Left ventricle myocardium inferior (tissue), 1 donor: ENCODE results near the gene TSPAN7. TPM values are rescaled to one million over a fixed set of nuclear protein-coding genes. Genes with fewer than 3 reads are reported as not detected.

Source experiments
- DNase-seq: peaks from one replicate; pipeline ENCODE4 v3.0.0-alpha.2; 2020
- H3K27ac ChIP-seq: fragments of 200-600 bp; replicated peaks from 2 replicates; pipeline ENCODE4 v1.8.0; 2021
- H3K27me3 ChIP-seq: fragments of 200-600 bp; 2 replicates; pipeline ENCODE4 v1.8.0; 2021; ENCODE audit warnings: low read depth
- H3K36me3 ChIP-seq: fragments of 200-600 bp; 2 replicates; pipeline ENCODE4 v1.8.0; 2021
- H3K4me1 ChIP-seq: fragments of 200-600 bp; 2 replicates; pipeline ENCODE4 v1.8.0; 2021
- H3K4me3 ChIP-seq: fragments of 200-600 bp; 2 replicates; pipeline ENCODE4 v1.8.0; 2021; ENCODE audit warnings: mild to moderate bottlenecking, moderate library complexity
- H3K9me3 ChIP-seq: fragments of 200-600 bp; replicated peaks from 2 replicates; pipeline ENCODE4 v1.8.0; 2021
- intact Hi-C: fragments of 100-400 bp; cut with micrococcal nuclease; formaldehyde crosslinking; loops from one replicate; pipeline ENCODE4 v1.11.0; 2022
- total RNA-seq: library from RNA; stranded (reverse); fragmentation: NEBNext Ultra II Directional; extraction: Animal tissue kit (Norgen Biotek cat#: 25700); gene quantifications from one replicate; pipeline ENCODE4 v1.2.1, GENCODE V29; 2021
- TF ChIP-seq, protein P1 (sequence below): fragments of 200-600 bp; IDR thresholded peaks from 2 replicates; pipeline ENCODE4 v1.8.0; 2021; ENCODE audit warnings: antibody characterized with exemption, mild to moderate bottlenecking, borderline replicate concordance
- donor health status: DM: no; HTN: yes; CAD: no; lungs with severe emphysema.

Gene TSPAN7
- total RNA-seq, 1 donor from 2014 or later: 14.8 TPM

DNA sequence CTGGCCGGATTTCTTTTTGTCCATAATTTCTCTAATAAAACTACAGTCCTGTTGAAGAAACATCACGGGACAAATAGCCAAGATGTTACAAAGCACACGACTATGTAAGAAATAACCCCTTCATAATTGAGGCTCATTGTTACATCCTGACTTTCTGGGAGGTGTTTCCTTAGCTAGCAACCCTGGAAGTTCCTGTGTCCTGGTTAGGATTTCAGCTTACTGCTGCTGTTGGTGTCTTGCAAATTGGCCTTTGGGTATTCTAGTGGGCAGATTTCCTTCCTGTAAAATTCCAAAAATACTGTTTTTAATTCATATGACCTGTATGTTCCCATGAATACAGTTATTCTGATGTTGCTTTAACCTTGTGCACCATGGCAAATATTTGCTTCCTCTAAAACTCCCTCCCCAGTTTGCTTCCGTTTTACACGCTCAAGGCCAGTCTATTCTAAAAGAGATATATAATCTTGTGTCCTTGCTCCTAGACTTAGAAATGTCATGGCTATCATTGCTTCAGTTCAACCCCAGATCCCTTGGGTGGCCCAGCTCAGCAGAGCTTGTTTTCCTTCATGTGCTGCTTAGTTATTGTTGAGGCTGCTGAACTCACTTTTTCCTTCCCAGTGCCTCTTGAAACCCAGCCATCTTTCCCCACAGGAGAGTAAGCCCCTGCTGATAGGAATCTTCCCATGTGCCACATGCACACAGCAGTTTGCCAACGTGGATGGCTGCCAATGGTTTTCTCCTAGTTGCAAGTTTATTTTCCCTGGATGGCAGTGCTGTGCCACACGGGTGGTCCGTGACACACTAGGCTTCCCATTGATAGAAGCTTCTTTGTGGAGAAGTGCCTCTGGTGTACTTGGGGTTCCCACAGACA, 75.8 kb downstream of the TSPAN7 start:
- intact Hi-C loops: no loop called here
- no peaks in the 10 kb centered on the region for H3K36me3 ChIP-seq
- H3K27ac ChIP-seq: peak overlapping the region; percentile 66
- TF ChIP-seq, protein P1, sequence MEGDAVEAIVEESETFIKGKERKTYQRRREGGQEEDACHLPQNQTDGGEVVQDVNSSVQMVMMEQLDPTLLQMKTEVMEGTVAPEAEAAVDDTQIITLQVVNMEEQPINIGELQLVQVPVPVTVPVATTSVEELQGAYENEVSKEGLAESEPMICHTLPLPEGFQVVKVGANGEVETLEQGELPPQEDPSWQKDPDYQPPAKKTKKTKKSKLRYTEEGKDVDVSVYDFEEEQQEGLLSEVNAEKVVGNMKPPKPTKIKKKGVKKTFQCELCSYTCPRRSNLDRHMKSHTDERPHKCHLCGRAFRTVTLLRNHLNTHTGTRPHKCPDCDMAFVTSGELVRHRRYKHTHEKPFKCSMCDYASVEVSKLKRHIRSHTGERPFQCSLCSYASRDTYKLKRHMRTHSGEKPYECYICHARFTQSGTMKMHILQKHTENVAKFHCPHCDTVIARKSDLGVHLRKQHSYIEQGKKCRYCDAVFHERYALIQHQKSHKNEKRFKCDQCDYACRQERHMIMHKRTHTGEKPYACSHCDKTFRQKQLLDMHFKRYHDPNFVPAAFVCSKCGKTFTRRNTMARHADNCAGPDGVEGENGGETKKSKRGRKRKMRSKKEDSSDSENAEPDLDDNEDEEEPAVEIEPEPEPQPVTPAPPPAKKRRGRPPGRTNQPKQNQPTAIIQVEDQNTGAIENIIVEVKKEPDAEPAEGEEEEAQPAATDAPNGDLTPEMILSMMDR: no peak
- H3K9me3 ChIP-seq: no peaks in the 10 kb centered on the region
- no peaks in the 10 kb centered on the region for H3K27me3 ChIP-seq
- no peak overlapping the region for H3K4me3 ChIP-seq
- H3K4me1 ChIP-seq: peaks cover 7% of the 10 kb centered on the region
- DNase-seq: no peak

DNA sequence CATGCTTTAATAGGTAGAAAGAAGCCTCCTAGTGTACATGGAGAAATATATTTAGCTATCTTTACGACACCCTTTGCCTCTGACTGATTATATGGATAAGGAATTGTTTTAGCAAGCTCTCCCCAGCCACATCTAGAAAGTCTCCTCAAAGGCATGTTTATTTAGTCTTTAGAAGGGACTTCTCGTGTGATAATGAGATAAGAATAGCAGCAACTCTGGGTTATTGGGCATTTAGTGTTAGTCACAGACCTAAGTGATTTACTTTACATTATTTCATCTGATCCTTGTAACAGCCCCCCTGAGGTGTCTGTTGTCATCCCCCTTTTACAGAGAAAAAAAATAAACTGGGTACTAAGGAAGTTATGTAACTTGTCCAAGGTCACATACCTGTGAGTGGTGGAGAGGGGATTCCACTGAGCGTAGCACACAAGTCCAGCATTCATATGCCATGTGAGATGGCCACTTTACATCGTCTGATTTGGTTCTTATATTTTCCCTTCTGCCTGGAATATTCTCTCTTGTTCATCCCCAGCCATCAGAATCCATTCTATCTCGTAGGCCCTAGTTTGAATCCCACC, 77.7 kb downstream of the TSPAN7 start:
- H3K27ac ChIP-seq: no peak overlapping the region
- no peaks in the 10 kb centered on the region for H3K36me3 ChIP-seq
- no peak overlapping the region for H3K4me3 ChIP-seq
- no peaks in the 10 kb centered on the region for H3K9me3 ChIP-seq
- peaks cover 7% of the 10 kb centered on the region for H3K4me1 ChIP-seq
- TF ChIP-seq, protein P1: no peak
- DNase-seq: no peak
- no peaks in the 10 kb centered on the region for H3K27me3 ChIP-seq
- intact Hi-C loops: no loop called here

DNA sequence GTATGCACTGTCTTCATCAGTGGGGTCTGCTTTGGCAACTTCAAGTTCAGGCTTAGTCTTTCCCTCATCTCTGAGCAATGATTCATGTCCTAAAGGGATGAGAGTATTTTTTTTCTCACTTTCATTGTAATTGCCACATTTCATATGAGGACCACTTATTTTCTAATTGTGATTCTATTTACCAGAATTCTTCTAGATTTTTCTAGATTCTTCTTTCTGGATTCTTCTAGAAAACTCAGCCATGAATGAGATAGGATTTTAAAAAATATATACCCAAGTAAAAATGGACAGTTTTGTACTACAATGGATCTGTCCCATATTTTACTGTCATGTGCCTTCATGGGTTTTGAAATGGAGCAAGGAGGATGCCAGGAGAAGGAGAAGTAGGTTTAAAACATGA, 78.4 kb downstream of the TSPAN7 start:
- DNase-seq: no peak
- no peaks in the 10 kb centered on the region for H3K27me3 ChIP-seq
- no peak overlapping the region for H3K27ac ChIP-seq
- no peaks in the 10 kb centered on the region for H3K36me3 ChIP-seq
- no peaks in the 10 kb centered on the region for H3K9me3 ChIP-seq
- peaks cover 7% of the 10 kb centered on the region for H3K4me1 ChIP-seq
- TF ChIP-seq, protein P1: no peak
- intact Hi-C loops: no loop called here
- H3K4me3 ChIP-seq: no peak overlapping the region

DNA sequence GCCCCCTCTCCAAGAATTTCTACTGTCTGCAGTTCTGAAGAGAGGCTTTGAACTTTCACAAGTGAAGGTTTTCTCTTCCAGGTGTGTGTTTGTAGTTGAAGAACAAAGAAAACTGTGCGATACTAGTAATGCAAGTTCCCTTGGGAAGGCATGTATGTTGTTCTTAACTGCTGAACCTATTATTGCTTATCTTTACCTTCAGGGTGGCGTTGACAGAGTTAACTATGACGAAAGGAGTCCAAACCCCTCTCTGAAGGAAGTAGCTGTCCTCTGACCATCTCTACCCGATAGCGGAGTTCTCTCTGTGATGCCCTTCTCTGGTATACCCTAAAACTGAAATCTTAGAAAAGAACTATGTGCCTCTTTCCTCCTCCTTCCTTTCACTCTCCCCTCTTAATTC, 79.9 kb downstream of the TSPAN7 start:
- Histone ChIP-seq H3K4me3 (no peak overlapping the region), H3K36me3 (no peaks in the 10 kb centered on the region), H3K4me1 (peaks cover 7% of the 10 kb centered on the region), H3K27ac (no peak overlapping the region), H3K27me3 (no peaks in the 10 kb centered on the region), H3K9me3 (no peaks in the 10 kb centered on the region)
- intact Hi-C loops: no loop called here
- TF ChIP-seq, protein P1: no peak
- DNase-seq: no peak

DNA sequence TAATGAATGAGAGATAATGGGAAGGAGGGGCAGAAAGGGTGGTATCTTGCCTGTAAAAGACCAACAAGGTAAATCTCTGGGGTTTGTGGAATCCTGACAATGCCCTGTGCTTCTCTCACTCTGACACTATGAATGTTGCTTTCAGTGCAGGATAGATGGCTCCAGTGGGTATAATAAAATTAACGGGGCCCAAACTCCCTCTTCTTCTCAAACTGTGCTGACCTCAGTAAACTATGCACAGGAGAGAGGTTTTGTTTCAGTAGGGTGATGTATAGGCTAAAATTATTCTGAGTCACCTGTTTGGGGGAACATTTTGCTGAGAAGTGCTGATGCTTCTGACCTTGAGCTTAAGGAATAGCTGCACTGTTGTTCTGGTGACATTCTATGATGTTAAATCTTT, 82.6 kb downstream of the TSPAN7 start:
- H3K9me3 ChIP-seq: no peaks in the 10 kb centered on the region
- H3K4me1 ChIP-seq: no peaks in the 10 kb centered on the region
- H3K36me3 ChIP-seq: no peaks in the 10 kb centered on the region
- H3K27me3 ChIP-seq: no peaks in the 10 kb centered on the region
- intact Hi-C loops: no loop called here
- TF ChIP-seq, protein P1: no peak
- no peak overlapping the region for H3K27ac ChIP-seq
- DNase-seq: no peak
- H3K4me3 ChIP-seq: no peak overlapping the region
